Pericardium fibroblast (primary cell): ENCODE results near the gene ZDHHC11. TPM values are rescaled to one million over a fixed set of nuclear protein-coding genes. Genes with fewer than 3 reads are reported as not detected.

ENCODE experiments used
- total RNA-seq: library from RNA; depleted of rRNA; stranded (reverse); fragments of >200 nt; gene quantifications from 2 replicates; pipeline ENCODE4 v1.2.3, GENCODE V29; 2015

The ZDHHC11 gene
- 0.47 and 0.85 TPM in 2 replicates for total RNA-seq

GRCh38 chr5:850511-851006 is at the start of gene ZDHHC11:
Gene ZDHHC11 (minus strand): TSS chr5:850986. CDS start chr5:850602, 384 bp downstream.

DNA sequence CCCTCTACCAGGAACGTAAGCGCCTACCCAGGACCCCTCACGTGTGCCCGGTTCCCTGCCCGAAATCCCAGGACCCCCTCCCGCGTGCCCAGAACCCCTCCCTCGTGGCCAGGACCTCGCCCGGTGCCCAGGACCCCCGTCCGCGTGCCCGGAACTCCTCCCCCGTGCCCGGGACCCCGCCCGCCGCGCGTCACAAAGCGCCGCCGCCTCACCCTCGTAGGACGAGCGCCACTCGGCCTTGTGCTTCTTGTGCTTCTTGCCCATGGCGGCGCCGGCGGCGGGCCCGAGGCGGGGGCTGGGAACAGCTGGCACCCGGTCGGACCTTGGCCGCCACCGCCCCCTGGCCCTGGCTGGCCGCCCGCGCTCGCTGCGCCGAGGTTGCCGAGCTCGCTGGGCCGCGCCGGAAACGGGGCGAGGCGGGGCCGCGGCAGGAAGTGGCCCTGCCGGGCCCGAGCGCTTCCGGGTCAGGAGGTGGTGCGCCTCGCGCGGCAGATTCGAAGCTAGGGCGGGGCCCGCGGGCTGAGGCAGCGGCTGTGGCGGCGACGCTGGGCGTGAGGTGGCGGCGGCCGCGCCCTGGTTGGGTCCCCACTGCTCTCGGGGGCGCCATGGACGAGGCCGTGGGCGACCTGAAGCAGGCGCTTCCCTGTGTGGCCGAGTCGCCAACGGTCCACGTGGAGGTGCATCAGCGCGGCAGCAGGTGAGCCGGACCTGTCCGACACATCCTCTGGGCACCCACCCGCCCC is 41.8 kb upstream of the ZDHHC11 start, which contains the start of the genes BRD9 and TRIP13:
BRD9 (minus strand) TSS at position 408 of the 743 bp plus-strand sequence; CDS start at position 264, 144 bp downstream.
TRIP13 (plus strand) TSS at position 491 of the 743 bp plus-strand sequence; CDS start at position 606, 115 bp downstream.

GRCh38 chr5:784428-785177 is 66.2 kb downstream of the ZDHHC11 start, which contains the start of gene ZDHHC11B:
Gene ZDHHC11B (minus strand): TSS chr5:784729. CDS start chr5:766919, 17,810 bp downstream.

Other genes with a start within 250 kb of the ZDHHC11 start
- gene CEP72, start 238.6 kb downstream of the ZDHHC11 start, total RNA-seq = 1.2 and 4.3 TPM in 2 replicates
- gene TPPP, start 157.6 kb downstream of the ZDHHC11 start, total RNA-seq = 0.17 and 0.35 TPM in 2 replicates
- not detected in 2 replicates for gene ZDHHC11B, start 66.3 kb downstream of the ZDHHC11 start, total RNA-seq
- 14.9 and 23.5 TPM in 2 replicates for gene BRD9, start 41.8 kb upstream of the ZDHHC11 start, total RNA-seq
- 2.0 and 3.8 TPM in 2 replicates for gene TRIP13, start 41.9 kb upstream of the ZDHHC11 start, total RNA-seq
- 0.09 and 62.8 TPM in 2 replicates for gene NKD2, start 157.8 kb upstream of the ZDHHC11 start, total RNA-seq